NCI-H446 treated with DMSO at 0.1 percent for 48 hours (cell line): ENCODE data around the gene OPRD1.
A peak's percentile ranks its signal among the peaks of the same experiment; 100 is the strongest.

Experiments used
- DNase-seq: peaks from one replicate; lab custom pipeline; 2025; lab: John Stamatoyannopoulos, UW

OPRD1 gene

DNA sequence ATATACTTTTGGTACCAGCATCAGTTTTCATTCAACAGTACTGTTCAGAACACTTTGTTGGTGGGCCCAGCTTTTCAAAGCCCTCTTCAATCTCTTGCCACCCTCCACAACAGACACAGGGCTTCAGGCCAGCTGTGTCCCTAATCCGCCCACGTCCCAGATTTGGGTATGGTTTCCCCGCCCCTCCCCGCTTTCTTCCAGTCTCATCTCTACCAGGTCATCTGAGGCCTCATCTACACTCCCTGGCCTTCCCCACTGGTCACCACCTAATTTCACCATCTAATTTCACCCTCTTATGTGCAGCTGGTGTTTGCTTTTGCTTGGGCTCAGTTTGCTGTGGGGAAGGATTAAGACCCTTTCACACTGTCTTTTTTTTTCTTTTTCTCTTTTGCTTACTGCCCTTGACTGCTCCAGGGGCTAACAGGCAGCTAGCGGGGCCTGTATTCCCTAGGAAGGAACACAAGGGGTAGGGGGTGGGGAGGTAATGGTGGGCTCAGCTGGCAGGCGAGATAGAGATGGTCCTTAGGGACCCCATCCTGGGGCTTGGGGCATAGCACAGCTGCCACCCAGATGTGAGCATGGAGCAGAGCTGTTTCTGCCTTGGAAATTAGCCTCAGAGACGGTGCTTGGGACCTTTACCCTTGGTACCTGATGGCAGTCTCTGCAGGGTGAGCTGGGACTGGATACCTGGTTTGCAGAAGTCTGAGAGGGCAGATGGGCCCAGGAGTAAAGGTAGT, 98.6 kb downstream of the OPRD1 start:
- DNase-seq = no peak

DNA sequence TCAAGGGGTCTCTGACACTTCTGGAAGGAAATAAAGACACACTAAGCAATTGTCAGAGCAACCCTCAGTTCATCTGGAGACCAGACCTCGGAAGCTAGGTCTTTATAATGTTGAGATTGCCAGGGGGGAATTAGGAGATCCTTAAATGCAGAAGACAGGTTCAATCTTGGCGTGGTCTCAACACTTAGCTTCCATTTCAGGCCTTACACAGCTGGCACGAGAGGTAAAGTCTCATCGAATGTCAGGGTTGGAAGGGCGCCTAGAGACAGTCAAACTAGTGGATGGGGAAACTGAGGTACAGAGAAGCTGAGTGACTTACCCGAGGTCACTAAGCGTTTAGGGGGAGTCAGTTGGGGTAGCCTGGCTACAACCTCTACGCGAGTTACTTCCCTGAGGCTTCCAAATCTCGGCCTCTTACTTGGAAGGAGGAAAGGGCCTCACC, 101.8 kb downstream of the OPRD1 start:
- DNase-seq = no peak

DNA sequence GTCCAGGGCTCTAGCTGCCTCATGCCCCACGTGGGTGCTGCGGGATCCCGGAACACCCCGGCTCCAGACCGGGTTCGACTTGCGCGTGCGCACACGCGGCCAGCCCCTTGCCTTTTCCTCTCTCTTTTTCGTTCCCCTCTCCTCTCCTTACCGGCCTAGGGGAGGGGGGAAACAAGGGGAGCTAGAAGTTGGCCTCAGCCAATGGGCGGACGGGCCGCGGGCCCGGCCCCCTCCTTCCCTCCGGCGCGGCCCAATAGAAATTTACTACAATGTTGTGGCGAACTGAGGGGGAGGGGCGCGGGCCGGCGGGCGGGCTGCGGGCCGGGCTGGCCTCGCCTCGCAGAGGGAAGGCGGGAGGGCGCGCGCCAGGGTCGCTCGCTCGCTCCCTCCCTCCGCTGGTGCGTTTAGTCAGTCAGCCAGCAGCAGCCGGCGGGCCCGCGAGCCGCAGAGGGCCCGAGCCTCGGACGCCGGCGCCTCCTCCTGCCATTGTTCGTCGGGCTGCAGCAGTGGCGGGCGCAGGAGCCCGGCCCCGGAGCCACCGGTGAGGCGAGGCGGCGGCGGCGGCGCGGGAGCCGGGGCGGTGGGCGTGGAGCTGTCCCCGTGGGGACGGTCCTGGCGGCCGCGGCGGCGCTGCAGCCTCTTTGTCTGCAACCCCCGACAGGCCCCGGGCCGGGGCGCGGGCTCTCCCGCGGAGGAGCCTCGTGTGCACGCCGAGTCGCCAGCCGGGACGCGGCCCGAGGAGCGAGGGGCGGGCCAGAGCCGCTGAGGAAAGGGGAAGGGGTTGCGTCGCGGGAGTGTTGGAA, 102.5 kb downstream of the OPRD1 start, which contains the start of gene EPB41:
TSS of gene EPB41 (plus strand) at position 342 of the 803 bp plus-strand sequence. CDS start 72,869 bp downstream, outside the sequence.
- DNase-seq = peak; percentile 97

DNA sequence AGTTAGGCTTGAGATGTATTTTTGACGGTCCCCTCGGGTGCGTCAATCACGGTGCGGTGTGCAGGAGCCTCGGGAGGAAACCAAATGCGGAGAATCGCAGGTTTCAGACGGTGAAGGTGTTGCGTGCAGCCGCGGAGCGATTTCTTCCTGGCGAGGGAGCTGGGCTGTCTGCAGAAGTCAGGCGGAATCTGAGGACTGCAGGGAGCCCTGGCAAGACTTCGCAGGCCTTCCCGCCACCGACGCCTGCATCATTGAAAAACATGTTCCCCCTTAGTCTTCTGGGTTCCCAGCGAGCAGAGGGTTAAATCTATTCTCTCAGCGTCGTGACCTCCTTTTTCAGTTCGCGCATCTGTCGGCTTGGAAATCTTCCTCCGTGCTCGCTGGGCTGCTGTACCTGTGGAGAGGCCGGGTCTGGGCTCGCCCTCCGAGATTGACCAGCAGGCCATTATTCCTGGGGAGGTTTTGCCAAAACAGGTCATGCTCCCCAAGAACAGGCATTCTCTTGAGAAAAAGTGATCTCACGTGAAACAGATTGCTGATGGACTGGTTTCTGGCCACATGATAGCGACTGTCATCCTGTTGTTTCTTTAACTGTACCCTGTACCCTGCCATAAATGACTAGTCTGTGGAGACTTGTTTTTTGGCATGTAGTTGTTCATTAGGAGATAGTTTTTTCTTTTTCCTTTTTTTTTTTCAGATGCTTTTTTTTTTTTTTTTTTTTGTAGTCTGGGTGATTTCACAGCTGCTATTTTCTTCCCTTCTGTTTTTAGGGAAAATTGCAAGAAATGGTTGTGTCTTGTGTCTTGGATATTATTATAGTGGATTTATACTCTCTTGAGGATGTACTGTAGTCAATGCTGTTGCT, 103.3 kb downstream of the OPRD1 start:
- peak; percentile 24 for DNase-seq

DNA sequence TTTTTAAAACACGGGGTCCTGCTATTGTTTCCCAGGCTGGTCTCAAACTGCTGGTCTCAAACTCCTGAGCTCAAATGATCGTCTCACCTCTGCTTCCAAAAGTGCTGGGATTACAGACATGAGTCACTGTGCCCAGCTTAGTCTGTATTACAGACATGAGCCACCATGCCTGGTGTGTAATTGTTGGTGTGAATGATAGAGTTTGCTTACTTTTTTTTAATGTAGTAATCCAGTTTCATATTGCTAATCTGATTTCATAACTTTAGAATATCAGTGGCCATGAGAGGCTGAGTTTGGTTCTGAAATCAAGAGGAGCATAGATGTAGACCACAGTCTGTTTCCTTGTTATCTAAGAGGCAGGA, 105.8 kb downstream of the OPRD1 start:
- DNase-seq = no peak
